Measurements from ENCODE around the gene GPHB5. TPM values are rescaled to one million over a fixed set of nuclear protein-coding genes. Genes with fewer than 3 reads are reported as not detected.

GPHB5 gene
- total RNA-seq, 1 donor from 2014 or later: not detected

Other genes with a start within 250 kb of the GPHB5 start
- 4.8 TPM for gene RHOJ, start 114.5 kb downstream of the GPHB5 start, total RNA-seq (ENCODE audit: insufficient read depth, low replicate concordance)
- 29.9 TPM for gene PPP2R5E, start 224.4 kb upstream of the GPHB5 start, total RNA-seq (ENCODE audit: insufficient read depth, low replicate concordance)